Measurements from ENCODE around the gene CD1E.
"Not testable (repeated sequence)": the region's sequence is repeated elsewhere in the genome, so short reads cannot be mapped to it uniquely, and the experiment has no call there.

The CD1E gene

DNA sequence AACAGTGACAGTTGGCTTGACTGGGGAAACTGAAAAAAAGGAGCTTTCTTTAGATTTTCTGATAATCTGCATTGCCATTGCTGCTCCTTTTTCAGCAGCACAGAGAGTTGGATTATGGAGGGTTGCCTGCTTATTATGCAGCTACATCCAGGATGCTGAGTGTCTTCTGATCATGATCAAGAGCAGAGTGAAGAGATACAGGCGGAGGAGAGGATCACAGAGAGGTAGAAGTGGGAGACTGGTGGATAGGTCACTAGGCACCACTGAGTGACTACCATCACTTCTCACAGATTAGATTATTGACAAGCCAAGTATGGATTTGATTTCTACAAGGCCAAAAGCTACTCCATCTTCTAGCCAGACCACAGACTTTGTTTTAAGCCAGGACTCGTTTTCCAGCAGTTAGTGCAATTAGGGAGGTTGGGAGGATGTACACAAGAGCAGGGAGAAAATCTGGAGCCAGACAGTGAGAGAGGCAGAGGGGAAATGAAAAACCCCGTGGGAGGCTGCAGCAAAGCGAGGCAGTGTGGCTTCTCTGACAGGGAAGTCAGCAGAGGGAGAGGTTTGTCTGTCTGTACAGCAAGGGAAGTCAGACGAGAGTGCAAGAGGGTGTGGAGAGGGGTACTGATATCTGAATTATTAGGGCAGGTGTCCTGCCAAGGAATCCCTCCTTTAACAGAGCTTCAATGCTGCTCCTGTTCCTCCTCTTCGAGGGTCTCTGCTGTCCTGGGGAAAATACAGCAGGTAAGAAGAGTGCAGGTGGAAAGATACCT is at the start of gene CD1E:
TSS of gene CD1E (plus strand) at position 592 of the 773 bp plus-strand sequence. CDS start at position 687, 95 bp downstream.
- no peak for DNase-seq

DNA sequence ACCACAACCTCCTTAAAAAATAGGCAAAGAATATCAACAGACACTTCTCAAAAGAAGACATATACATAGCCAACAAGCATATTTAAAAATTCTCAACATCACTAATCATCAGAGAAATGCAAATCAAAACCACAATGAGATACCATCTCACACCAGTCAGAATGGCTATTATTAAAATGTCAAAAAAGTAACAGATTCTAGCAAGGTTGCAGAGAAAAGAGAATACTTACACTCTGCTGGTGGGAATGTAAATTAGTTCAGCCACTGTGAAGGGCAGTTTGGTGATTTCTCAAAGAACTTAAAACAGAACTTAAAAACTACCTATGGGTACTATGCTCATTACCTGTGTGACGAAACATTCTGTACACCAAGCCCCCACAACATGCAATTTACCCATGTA is 43.1 kb upstream of the CD1E start:
- DNase-seq = no peak

DNA sequence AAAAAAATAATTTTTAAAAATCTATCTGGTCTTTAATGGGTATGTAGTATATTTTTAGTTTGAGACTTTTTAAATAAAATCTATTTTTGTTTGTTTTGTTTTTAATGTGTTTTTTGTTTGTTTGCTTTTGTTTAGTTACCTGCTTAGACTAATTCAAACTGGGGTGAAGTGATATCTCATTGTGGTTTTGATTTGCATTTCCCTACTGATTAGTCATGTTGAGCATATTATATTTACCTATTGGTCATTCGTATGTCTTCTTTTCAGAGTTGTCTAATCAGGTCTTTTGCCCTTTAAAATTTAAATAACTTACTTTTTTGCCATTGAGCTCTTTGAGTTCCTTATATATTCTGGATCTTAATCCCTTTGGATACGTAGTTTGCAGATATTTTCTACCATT is 42.6 kb upstream of the CD1E start:
- no peak for DNase-seq

DNA sequence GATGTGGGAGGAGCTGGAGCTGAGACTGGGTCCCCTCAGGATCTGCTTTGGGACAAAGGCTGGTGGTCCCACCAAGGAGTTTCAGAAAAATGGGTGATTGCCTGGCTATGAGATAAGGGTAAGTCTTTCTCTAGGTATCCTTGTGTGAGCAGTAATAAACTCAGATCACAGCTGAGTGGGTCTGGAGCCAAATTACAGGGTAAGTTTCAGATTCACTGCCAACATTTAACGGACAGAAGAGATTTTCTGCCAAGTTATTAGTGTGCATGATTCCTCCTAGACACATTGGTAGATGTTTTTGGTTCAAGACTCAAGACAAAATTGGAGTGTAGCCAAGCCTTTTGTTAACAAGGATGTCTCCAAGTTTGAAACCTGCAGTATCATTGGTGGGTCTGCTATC is 29.8 kb upstream of the CD1E start:
- DNase-seq = no peak

DNA sequence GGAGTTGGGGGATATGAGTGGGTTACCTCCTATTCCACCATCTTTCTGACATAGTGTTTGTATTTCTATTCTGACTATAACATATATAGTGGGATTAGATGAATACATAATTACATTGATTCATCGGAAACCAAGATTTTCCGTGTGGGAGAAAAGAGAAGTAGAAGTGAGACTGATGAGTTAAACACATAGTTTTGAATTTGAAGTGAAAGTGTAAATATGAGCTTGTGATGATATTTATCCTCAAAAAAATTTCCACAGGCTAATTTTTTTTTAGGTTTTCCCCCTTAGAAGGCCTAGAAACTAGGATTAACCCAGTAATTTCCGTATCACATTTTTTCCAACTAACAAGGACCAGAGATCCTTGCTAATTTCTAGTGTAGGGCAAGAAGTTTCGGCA is 29.3 kb upstream of the CD1E start:
- no peak for DNase-seq

DNA sequence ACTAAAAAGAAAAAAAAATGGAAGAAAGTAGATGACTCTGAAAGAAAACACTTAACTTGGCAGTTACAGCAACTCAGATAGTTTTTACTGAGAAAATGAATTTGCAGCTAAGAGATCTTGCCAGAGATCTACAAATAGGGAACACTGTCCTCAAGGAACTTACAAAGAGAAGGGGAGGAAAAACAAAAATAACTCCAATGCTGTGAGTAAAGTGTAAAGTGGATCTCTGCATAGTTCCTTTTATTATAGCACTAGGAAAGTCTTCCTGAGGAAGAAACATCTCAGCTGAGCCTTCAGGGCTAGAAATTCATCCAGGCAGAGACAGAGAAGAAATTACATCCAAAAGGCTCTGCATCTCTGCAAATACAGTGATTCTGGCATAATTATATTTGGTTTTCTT is 26.2 kb upstream of the CD1E start:
- DNase-seq = no peak

DNA sequence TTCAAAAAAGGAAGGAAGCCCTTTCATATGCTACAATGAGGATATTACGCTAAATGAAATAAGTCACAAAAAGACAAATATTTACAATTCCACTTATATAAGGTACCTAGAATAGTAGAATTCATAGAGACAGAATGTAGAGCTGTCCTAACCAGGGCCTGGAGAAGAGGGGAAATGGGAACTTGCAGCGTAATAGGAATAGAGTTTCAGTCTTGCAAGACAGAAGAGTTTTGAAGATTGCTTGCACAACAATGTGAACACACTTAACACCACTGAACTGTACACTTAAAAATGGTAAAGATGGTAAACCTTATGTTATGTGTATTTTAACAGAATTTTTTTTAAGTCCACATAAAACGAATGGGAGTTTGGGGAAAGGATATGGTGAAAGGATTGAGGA is 25.3 kb upstream of the CD1E start:
- DNase-seq = no peak

DNA sequence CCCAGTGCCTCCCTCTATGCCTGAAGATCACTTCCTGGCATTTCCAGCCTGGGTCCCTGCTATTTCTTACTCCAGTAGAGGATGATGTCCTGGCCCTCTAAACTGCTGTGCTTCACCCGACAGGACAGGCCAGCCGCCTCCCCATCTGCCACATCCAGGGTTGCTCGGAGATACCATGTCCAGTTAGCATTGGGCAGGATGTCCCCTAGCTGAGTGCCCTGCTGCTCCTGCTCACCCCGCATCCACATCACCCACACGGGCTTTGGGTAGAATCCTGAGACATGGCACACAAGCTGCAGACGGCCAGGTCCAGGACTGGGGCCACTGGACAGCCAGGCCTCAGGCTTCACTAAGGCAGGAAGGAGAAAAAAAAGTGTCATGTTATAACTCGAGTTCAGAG is 24.4 kb upstream of the CD1E start:
- DNase-seq = no peak

DNA sequence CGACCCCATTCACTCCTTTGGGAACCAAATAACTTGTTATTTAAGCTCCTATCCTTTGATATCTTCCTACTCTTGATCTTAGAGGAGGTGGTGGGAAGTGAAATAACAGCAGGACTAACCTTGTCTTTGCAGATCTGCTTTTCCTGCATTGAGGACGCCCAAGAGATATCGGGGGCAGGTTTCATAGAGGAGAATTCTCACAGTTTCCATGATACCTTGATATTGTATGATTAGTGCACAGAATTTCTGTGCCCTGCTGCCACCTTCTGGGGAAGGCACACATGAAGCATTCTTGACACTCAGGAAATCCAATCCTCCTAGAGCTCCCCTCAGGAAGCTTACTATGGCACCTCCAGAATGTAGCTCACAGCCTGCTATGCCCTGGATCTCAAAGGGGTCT is 24.0 kb upstream of the CD1E start:
- no peak for DNase-seq

DNA sequence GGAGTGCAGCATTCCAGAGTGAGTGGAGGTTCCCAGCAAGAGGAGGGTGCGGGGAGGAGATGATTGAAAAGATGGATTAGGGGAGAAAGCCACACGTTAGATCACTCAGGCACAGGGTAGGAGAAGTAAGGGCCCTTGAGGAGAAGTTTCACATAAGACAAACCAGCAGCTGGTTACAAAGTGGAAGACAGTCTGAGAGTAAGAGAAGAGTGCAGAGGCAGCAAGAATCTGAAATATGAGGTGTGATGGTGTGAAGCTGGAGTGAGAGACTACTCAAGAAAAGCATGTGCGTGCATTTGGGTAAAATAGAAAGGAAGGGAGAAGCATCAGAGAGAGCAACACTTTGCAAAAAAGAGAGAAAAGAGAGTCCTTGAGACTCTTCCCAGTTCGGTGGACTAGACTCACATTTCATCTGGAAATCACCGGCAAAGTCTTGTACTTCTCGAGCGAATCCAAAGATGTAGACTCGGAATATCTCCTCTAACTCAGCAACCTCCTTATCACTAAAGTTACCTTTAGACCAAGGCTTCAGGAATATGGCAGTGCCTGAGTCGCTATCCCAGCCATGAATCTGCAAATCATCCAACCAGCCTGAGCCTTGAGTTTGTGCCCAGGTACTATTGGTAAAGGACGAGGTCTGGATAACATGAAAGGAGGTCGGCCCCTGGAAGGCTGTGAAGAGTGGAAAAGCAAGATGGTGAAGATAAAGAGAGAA is 23.1 kb upstream of the CD1E start:
- no peak for DNase-seq

DNA sequence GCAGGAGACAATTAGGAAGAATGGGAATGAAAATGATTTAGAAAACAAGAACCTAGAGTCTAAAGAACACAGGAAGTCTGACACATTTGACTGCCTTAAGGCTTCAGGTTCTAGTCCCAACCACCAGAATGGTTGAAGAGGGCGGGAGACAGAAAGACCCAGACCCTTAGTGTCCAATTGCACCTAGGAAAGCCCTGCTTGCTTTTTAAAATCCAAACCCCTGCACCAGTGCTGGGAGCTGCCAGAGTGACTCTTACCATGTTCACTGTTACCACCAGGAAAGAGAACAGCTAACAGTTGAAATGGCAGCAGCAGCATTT is 22.6 kb upstream of the CD1E start:
- DNase-seq = no peak

DNA sequence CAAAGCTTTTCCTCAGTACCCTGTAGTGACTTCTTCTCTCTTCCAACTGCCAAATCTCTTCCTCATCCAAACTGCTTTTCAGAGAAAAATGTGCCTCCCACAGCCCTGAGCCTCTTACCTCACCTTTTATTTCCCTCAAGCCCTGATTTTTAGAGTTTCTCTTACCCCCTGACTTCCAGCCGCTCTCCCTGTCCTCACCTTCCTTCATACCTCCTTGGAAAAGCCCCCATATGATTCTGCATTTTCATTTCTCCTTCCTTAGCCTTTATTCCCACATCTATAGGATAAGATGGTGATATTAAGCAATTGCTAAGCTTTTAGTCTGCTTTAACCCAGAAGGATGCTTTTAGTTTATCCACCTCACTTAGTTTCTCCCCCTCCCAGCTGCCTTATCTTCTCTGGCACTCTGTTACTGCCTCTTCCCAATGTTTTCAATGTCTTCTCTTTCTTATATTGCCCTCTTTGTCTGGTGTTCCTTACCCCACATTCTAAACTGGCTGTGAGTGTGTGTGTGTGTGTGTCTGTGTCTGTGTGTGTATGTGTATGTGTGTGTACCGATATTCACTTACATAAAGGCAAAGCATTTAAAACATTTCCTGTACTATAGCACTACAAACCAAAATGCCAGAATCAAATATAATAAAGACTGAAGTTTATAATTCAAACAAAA is 22.1 kb upstream of the CD1E start, which contains the start of gene CD1B:
TSS of gene CD1B (minus strand) at position 51 of the 670 bp plus-strand sequence. CDS start 108 bp downstream, outside the sequence.
- no peak for DNase-seq

DNA sequence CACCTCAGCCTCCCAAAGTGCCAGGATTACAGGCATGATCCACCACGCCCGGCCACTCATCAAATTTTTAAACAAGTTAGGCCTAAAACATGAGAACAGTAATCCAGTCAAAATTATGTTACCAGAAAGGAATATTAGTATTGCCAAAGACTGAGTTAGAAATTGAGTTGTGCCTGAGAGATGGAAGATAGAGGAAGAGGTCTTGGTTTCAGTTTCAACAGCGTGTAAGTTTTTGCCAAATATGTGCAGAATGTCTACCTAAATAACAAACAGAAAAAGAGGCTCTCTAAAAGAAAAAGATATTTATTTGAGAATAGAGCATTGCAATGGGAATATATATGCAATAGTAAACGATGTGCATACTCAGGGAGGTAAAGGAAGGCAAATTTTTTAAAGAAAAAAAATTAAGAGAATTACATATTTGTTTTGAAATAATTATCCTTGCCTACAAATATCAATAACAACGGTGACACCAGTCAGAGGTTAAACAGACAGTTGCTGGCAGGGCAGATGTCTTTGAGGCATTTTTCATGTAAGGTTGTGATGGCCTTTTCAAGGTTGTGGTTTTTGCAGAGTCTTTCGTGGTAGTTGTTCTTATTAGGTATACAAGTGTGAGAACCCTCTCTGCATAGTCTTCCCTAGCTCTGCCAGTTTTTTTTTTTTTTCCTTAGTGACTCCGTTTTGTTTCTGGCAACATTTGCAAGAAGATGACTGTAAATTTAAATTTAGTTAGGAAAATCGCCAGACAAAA is 20.1 kb upstream of the CD1E start:
- no peak for DNase-seq

DNA sequence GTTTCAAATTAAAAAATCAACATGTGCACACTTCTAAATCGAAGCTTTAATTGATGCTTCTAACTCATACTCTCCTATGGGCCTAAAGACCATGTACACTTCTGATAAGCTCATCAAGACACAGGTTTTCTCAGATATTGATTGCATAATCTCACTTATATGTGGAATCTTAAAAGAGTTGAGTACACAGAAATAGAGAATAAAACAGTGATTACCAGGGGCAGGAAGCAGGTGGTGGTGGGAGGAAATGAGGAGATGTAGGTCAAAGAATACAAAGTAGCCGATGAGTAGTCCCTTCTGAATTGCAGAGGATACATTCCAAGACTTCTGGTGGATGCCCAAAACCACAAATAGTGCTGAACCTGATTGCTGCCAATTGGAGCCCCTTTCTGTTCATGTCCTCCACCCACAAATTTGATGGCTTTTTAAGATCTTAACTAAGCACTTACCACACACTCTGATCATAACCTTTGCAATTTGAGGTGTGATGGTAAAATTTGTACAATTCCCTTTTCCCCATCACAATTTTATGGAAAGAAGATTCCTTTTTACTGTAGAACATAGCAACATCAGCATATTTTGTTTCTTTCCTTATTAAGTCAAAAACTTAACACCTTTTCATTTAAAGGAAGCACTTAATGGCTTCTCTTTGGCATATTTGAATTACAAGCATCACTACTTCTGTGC is 19.0 kb upstream of the CD1E start:
- no peak for DNase-seq

DNA sequence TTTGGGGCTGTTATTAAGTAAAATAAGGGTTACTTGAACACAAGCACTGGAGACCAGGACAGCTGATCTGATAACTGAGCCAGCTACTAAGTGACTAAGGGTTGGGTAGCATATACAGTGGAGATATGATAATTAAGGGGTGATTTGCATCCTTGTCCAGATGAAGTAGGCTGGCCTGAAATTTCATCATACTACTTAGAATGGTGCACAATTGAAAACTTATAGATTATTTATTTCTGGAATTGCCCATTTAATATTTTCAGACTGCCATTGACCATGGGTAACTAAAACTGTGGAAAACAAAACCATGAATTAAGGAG is 18.5 kb upstream of the CD1E start:
- DNase-seq = no peak

DNA sequence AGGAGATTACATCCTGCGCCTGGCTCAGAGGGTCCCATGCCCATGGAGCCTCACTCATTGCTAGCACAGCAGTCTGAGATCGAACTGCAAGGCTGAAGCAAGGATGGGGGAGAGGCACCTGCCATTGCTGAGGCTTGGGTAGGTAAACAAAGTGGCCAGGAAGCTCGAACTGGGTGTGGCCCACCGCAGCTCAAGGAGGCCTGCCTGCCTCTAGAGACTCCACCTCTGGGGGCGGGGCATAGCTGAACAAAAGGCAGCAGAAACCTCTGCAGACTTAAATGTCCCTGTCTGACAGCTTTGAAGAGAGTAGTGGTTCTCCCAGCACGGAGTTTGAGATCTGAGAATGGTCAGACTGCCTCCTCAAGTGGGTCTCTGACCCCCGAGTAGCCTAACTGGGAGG is 17.3 kb upstream of the CD1E start:
- not testable (repeated sequence) for DNase-seq

DNA sequence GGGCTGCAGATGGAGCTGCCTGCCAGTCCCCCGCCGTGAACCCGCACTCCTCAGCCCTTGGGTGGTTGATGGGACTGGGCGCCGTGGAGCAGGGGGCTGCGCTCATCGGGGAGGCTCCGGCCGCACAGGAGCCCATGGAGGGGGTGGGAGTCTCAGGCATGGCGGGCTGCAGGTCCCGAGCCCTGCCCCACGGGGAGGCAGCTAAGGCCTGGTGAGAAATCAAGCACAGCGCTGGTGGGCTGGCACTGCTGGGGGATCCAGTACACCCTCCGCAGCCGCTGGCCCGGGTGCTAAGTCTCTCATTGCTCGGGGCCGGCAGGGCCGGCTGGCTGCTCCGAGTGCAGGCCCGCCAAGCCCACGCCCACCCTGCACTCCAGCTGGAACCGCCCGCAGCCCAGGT is 4.7 kb upstream of the CD1E start:
- not testable (repeated sequence) for DNase-seq

DNA sequence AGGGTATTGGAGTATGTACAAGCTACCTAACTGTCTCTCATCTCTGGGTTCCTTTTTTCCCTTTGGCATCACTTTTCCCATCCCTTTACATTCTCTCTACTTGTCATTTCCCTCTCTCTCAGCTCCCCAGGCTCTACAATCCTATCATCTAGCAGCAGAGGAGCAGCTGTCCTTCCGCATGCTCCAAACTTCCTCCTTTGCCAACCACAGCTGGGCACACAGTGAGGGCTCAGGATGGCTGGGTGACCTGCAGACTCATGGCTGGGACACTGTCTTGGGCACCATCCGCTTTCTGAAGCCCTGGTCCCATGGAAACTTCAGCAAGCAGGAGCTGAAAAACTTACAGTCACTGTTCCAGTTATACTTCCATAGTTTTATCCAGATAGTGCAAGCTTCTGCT is 561 bp downstream of the CD1E start:
- no peak for DNase-seq

DNA sequence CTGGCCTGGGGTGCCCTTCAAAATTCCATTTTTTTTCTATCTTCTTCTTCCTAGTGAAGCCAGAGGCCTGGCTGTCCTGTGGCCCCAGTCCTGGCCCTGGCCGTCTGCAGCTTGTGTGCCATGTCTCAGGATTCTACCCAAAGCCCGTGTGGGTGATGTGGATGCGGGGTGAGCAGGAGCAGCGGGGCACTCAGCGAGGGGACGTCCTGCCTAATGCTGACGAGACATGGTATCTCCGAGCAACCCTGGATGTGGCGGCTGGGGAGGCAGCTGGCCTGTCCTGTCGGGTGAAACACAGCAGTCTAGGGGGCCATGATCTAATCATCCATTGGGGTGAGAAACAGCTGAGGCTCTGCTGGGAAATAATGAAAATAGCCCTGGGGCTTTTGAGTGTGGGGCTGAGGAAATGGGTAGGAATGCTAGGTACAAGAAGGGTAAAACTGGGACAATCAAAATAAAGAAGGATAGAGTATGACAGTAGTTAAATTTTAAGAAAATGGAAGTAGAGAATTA is 2.1 kb downstream of the CD1E start:
- no peak for DNase-seq

DNA sequence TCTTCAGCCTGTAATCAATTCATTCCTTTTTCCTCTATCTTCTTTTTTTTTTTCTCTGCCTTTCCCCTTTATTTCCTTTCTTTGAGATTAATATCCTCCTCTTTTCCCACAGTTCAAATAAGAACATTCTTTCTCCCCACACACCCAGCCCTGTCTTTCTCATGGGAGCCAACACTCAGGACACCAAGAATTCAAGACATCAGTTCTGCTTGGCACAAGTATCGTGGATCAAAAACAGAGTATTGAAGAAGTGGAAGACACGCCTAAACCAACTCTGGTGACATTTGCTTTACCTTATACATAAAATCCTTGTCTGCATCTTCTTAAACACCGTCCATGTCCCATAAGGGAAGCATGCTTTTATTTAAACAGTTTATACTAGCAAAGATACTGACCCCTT is 2.9 kb downstream of the CD1E start:
- DNase-seq = no peak

DNA sequence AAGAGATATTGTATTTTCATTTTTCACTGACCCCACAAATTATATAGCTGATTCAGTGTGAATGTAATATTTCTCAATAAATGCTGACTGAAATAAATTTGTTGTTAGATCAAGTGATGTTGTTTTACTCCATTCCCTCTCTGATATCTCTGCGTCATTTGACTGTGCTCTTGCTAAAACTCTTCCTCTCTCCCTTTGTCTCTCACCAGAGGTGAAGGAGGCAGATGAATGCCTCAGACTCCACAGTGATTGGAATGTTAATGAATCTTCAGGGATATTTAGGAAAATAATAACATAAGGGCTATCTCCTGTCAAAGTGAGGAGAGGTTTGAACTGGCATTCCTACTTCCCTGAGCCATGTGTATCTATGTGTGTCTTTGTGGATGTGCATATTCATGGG is 3.7 kb downstream of the CD1E start:
- no peak for DNase-seq

DNA sequence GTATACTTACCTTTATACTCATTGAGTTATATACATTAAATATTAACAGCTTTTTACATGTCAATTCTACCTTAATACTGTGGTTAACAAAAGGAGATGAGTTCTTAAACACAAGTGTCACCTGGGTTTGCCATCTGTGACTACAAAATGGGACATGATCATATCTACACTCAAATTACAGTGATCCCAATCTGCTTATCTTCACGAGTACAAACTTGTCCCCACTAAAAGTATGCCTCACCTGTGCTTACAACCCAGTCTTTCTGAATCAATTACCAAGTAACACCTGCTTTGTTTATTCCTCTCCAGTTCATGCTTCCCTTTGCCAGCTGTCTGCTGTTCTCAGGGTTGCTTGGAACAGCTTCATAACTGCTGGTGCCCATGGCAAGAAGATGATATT is 8.8 kb downstream of the CD1E start:
- DNase-seq = no peak

DNA sequence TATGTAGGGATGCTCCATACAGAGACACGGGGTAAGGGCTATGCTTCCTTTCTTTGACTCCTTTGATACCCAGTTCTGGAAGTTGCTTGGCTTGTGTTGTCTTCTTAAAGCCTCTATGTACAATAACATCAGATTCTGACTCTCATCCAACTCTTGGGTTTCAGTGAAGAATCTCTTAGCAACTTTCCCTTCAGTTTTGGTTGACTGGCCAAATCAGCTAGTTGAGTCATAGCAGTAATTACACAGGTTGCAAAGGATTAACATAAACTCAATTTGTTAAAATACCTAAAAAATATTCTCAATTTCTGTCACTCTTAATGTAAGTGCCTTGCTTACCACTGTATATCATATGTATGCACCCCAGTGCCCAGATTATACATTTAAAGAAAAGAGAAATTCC is 9.2 kb downstream of the CD1E start:
- DNase-seq = no peak
